GM18907 (cell line): ENCODE results near the gene TCAIM.
"Not testable (repeated sequence)": the region's sequence is repeated elsewhere in the genome, so short reads cannot be mapped to it uniquely, and the experiment has no call there.

Experiments used
- ATAC-seq: cut with Tn5 transposase; IDR thresholded peaks from one replicate; pipeline ENCODE4 v1.9.1; 2021; ENCODE audit warnings: mild to moderate bottlenecking, moderate library complexity; ENCODE audit not compliant: unreplicated experiment

TCAIM gene

DNA sequence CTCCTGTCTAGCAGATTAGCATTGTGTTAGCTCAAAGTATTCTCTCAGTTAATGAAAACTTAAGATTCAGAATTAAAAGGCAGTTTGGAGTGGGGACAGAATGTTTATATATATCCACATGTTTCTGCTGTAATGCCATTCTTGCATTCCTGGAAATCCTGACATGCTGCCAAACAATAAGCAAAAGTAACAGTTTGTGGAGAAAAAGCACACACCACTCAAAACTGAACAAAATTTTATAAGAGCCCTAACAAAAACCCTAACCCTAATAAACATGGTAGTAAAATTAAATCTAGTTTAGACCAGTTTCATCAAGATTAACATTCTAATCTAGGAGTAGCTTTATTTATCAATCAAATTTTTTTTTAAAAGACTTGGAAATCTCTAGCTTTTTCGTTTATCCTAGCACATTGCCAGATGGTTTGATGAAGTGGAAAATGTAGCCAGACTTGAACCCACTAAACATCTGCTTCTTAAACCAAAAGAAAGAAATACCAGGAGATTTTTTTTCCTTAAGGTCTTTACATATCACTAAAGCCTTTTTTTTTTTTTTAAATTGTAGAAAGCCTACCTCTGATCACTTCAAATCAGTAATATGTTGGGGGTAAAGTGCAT lies 3.7 kb downstream of the TCAIM start:
- no peak for ATAC-seq

DNA sequence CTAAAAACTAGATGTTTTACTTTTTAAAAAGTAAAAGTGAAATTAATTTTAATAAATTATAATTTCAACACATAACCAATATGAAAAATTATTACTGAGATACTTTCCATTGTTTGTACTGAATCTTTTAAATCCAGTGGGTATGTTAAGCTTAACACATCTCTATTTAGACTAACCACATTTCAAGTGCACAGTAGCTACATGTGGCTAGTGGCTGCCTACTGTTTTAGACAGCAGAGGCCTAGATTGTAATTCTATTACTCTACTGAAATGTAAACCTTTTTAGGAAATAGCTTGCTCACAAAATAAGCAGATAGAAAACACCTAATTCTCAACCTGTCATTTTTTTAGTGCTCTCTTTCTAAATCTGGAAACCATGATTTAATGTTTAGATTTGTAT lies 4.9 kb downstream of the TCAIM start:
- no peak for ATAC-seq

GRCh38 chr3:44346590-44346989 lies 8.0 kb downstream of the TCAIM start:
- ATAC-seq = not testable (repeated sequence)

- no peak for ATAC-seq
Measured at GRCh38 chr3:44348993-44349392, 10.4 kb downstream of the TCAIM start.

- ATAC-seq = no peak
Measured at GRCh38 chr3:44353355-44353924, 14.9 kb downstream of the TCAIM start.

DNA sequence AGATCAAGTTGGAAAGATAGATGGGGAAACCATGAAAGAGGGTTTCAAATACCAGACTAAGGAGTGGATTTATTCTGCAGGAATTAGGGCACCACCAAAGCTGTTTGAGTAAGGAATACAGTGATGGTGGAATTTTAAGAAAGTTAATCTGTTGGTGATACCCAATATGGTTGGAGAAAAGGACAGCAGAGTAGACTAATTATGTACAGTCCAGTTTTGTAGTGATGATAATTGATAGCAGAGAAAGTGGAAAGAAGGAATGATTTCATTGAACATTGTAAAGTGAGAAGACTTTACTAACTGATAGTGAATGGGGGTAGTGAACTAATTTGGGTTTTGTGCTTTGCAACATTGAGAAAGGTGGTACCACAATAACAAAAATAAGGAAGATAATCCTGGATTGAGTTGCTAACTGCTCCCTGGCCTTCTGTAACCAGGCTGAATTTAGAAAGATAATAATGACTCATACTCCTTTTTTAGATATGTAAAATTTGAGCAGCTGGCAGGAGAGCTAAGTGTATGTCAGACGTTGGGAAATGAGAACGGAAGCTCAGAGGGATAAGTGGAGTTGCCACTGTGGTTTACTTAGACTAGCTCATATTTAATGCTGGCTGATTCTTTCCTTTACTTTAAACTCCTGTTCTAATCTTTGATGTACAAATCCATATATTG lies 16.9 kb downstream of the TCAIM start:
- ATAC-seq = no peak

- no peak for ATAC-seq
Measured at GRCh38 chr3:44359146-44359751, 20.7 kb downstream of the TCAIM start.

- ATAC-seq = no peak
Measured at GRCh38 chr3:44363591-44363990, 25.0 kb downstream of the TCAIM start.

GRCh38 chr3:44365952-44366351 lies 27.4 kb downstream of the TCAIM start:
- no peak for ATAC-seq

- no peak for ATAC-seq
Measured at GRCh38 chr3:44375450-44375849, 36.9 kb downstream of the TCAIM start.

- no peak for ATAC-seq
Measured at GRCh38 chr3:44387404-44387803, 48.8 kb downstream of the TCAIM start.

GRCh38 chr3:44392489-44392888 lies 53.9 kb downstream of the TCAIM start:
- ATAC-seq = no peak

GRCh38 chr3:44395714-44396113 lies 57.1 kb downstream of the TCAIM start:
- ATAC-seq = no peak

- no peak for ATAC-seq
Measured at GRCh38 chr3:44396200-44397171, 57.9 kb downstream of the TCAIM start.

DNA sequence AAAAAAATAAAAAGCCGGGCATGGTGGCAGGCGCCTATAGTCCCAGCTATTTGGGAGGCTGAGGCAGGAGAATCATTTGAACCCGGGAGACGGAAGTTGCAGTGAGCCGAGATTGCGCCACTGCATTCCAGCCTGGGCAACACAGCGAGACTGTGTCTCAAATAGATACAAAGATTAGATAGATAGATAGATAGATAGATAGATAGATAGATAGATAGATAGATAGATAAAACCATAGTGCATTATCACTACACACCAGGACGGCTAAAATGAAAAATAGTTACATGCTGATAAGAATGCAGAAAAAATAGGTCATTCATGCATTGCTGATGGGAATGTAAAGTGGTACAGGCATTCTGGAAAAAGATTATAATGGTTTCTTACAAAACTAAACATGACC lies 59.7 kb downstream of the TCAIM start:
- ATAC-seq = not testable (repeated sequence)

GRCh38 chr3:44398853-44399252 lies 60.3 kb downstream of the TCAIM start:
- no peak for ATAC-seq

DNA sequence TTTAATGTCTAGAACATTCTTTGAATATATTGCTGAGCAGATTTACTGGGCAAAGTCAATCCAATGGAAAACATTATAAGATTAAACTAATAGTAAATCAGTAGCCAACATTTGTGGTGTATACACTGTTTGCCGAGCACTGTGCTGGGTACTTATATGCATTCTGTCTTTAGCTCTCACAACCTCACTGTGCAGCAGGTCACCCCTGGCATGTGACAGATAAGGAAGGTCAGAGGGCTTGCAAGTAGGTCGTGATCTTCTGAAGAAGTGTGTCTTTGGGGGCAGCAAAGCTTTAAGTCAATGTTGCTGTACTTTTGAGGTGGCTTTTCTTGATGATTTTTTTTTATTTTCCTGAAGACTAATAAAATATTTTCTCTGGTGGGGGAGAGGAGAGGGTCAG lies 62.2 kb downstream of the TCAIM start:
- no peak for ATAC-seq

DNA sequence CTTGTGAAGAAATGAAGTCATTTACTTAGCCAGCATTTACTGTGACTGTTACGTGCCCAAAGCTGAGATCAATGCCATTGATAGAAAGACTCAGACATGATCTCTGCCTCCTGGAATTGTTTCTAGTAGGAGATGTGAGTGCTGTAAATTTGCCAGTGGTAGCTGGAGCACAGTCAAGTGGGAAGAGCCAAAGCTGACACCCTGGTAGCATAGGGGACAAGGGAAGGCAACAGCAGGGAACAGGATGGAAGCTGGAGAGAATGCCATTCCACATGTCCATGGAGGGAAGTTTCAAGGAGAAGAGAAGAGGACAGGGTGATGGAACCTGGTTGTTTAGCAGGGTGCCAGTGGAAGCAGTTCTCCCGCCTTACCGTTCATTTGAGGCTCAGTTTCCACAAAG lies 64.0 kb downstream of the TCAIM start:
- no peak for ATAC-seq

GRCh38 chr3:44409640-44410410 lies 71.3 kb downstream of the TCAIM start:
- no peak for ATAC-seq

- no peak for ATAC-seq
Measured at GRCh38 chr3:44411031-44411645, 72.6 kb downstream of the TCAIM start.
